K562 treated with DMSO at 1 percent for 12 hours (cell line): ENCODE data around the gene BMAL2. TPM values are rescaled to one million over a fixed set of nuclear protein-coding genes. Genes with fewer than 3 reads are reported as not detected.

Experiments used
- total RNA-seq: library from RNA; unstranded; fragments of 300-600 nt; gene quantifications from 2 replicates; pipeline ENCODE4 v1.2.3, GENCODE V29; 2022; ENCODE audit not compliant: insufficient read depth

The BMAL2 gene
- total RNA-seq = 0.32 TPM in 1 of 2 replicates, not detected in the other

GRCh38 chr12:27332714-27333402, at the start of gene BMAL2:
BMAL2 (plus strand) TSS chr12:27332836; CDS start chr12:27333073, 237 bp downstream.

Other genes starting within 250 kb of the BMAL2 start
- 1.3 and 11.0 TPM in 2 replicates for gene STK38L, start 88.5 kb upstream of the BMAL2 start, total RNA-seq
- gene SMCO2, start 113.9 kb downstream of the BMAL2 start, total RNA-seq = not detected in 2 replicates
- gene PPFIBP1, start 191.4 kb downstream of the BMAL2 start, total RNA-seq = 1.3 and 2.3 TPM in 2 replicates